Measurements from ENCODE around the gene NDST1. TPM values are rescaled to one million over a fixed set of nuclear protein-coding genes. Genes with fewer than 3 reads are reported as not detected.

The NDST1 gene
- total RNA-seq, 2 experiments from 2014 or later, result 2.9 to 3.3 TPM

DNA sequence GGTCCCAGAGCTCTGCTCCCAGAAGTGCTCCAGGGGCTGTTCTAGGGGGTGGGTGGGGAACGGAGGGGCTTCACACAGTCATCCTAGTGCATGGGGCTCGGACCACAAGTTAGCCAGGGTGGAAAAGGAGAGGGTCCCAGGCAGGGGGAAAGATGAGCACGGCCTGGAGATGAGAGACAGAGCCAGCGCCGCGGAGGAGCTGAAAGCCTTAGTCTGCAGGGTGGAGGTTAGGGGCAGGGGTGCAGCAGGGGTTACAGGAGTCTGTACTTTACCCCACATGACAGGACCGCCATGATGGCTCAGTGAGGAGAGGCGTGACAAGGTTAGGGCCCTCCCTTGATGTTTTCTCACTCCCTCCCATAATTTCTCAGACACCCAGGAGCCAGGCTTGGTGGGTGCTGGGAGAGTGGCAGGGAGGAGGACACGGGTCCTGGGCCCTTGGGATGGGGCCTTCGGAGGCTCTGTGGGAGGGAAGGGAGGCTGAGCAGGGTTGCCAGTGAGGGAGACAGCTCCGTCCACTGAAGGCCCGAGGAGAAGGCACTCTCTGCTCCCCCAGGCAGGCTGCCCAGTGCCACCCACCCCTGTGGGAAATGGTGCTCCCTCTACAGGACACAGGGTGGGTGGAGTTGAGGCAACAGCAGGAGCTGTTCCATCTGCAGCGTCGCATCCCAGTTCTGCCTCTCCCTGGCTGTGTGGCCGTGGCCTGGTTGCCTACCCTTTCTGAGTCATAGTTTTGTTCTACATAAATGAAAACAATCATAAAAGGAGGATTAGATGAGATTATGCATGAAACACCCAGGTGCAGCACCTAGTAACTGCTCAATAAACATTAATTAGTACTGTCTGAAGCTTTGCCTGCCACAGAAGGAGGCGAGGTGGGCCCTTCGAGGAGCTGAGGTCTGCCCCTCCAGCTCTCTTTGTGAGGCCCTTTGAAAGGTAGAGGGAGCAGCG lies 66.2 kb downstream of the NDST1 start:
- TF ChIP-seq, protein P1, sequence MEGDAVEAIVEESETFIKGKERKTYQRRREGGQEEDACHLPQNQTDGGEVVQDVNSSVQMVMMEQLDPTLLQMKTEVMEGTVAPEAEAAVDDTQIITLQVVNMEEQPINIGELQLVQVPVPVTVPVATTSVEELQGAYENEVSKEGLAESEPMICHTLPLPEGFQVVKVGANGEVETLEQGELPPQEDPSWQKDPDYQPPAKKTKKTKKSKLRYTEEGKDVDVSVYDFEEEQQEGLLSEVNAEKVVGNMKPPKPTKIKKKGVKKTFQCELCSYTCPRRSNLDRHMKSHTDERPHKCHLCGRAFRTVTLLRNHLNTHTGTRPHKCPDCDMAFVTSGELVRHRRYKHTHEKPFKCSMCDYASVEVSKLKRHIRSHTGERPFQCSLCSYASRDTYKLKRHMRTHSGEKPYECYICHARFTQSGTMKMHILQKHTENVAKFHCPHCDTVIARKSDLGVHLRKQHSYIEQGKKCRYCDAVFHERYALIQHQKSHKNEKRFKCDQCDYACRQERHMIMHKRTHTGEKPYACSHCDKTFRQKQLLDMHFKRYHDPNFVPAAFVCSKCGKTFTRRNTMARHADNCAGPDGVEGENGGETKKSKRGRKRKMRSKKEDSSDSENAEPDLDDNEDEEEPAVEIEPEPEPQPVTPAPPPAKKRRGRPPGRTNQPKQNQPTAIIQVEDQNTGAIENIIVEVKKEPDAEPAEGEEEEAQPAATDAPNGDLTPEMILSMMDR (IDR thresholded peaks at IDR 0.05), result no peak
- no peak for ATAC-seq
- H3K36me3 Mint-ChIP-seq (ENCODE audit: low read depth), result no peaks in the 10 kb centered on the region
- H3K4me1 Mint-ChIP-seq (ENCODE audit: low read depth), result no peaks in the 10 kb centered on the region
- intact Hi-C loops (cut with micrococcal nuclease), result no loop called here
- H3K27ac Mint-ChIP-seq, result no peak overlapping the region
- H3K27me3 Mint-ChIP-seq, result no peaks in the 10 kb centered on the region
- ChIA-PET POLR2A (no interaction called here), CTCF (interaction anchor here (0.9 to 2.5 kb wide), 2 partner anchors 12 to 13 kb away, joined by 3 to 11 read pairs; no protein-coding TSS in a partner anchor)
- H3K4me3 Mint-ChIP-seq, result no peak overlapping the region
- DNase-seq, result no peak
- H3K9me3 Mint-ChIP-seq, result no peaks in the 10 kb centered on the region

DNA sequence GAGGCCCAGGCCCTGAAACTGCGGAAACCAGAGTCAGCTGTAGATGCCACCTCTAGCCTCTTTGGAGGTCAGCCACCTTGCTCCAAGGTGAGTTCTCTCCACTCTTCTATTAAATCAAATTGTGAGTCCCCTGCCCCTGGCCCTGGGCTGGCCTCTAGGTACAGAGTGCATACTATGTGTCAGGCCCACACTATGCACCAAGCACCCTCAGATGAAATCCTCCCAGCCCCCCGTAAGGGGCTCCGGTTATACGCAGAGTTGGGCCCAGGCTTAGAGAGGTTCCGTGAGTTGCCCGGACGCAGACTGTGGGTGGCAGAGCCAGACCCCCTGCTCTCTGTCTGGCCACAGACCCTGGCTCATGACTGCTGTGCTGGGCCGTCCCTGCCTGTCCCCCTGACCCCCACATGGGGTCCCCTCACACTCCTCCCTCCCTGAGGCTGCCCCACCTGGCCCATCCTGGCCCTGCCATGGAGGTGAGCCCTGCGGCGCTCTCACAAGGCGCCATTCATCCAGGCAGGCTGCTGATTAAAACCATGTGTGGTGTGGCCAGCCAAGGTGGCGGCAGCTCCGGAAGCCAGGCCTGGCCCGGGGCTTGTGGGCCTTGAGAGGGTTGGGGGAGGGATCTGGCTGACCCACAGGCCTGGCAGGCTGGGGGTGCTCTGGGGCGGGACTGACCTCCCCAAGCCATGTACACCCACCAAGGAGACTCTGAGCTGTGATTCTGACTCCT lies 67.1 kb downstream of the NDST1 start:
- CTCF ChIA-PET, result interaction anchor here (0.9 to 2.5 kb wide), 2 partner anchors 11 to 14 kb away, joined by 3 to 11 read pairs; no protein-coding TSS in a partner anchor
- intact Hi-C loops (cut with micrococcal nuclease), result no loop called here
- no peaks in the 10 kb centered on the region for H3K27me3 Mint-ChIP-seq
- no peak for DNase-seq
- TF ChIP-seq, protein P1 (IDR thresholded peaks at IDR 0.05), result no peak
- POLR2A ChIA-PET, result no interaction called here
- no peak overlapping the region for H3K4me3 Mint-ChIP-seq
- H3K27ac Mint-ChIP-seq, result no peak overlapping the region
- ATAC-seq, result no peak
- no peaks in the 10 kb centered on the region for H3K4me1 Mint-ChIP-seq (ENCODE audit: low read depth)
- no peaks in the 10 kb centered on the region for H3K36me3 Mint-ChIP-seq (ENCODE audit: low read depth)
- H3K9me3 Mint-ChIP-seq, result no peaks in the 10 kb centered on the region

DNA sequence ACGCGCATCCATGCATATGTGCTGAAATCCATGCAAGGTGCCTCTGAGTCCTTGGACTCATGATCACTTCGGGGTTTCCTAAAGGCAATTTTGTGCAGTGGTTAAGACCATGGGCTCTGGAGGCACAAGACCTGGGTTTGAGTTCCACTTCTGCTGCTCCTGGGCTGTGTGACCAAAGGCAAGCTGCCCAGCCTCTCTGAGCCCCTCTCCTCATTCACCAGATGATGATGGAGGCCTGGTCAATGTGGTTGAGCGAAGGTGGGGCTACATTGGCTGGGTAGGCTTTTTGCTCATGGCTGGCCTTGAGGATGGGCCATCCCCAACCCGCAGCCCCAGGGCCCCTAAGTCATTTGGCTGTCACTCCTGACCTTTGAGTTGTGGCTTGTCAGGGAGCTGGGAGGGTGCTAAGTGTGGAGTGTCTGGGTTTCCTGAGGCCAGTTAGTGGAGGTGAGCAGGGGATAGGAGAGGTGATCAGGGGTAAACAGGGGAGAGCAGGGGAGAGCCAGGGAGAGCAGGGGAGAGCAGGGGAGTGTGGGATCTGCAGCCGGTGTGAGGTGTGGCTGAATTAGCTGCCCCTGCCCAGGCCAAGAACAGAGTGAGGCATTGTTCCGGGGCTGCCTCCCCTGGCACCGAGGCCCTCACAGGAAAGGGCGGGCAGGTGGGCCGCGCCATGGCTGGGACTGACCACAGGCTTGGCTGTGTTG lies 68.0 kb downstream of the NDST1 start:
- no peaks in the 10 kb centered on the region for H3K4me1 Mint-ChIP-seq (ENCODE audit: low read depth)
- H3K4me3 Mint-ChIP-seq, result no peak overlapping the region
- no peaks in the 10 kb centered on the region for H3K27me3 Mint-ChIP-seq
- POLR2A ChIA-PET, result no interaction called here
- TF ChIP-seq, protein P1 (IDR thresholded peaks at IDR 0.05), result no peak
- CTCF ChIA-PET, result interaction anchor here (1.4 kb wide), 1 partner anchor 271 kb away, joined by 3 read pairs; the partner anchor contains the start of gene IRGM
- DNase-seq (no peak), ATAC-seq (no peak)
- intact Hi-C loops (cut with micrococcal nuclease), result no loop called here
- H3K9me3 Mint-ChIP-seq, result no peaks in the 10 kb centered on the region
- no peak overlapping the region for H3K27ac Mint-ChIP-seq
- no peaks in the 10 kb centered on the region for H3K36me3 Mint-ChIP-seq (ENCODE audit: low read depth)

GRCh38 chr5:150576449-150576949 lies 68.6 kb downstream of the NDST1 start:
- Mint-ChIP-seq H3K36me3 (ENCODE audit: low read depth) (no peaks in the 10 kb centered on the region), H3K27ac (no peak overlapping the region), H3K27me3 (peaks cover under 1% of the 10 kb centered on the region), H3K9me3 (no peaks in the 10 kb centered on the region), H3K4me3 (no peak overlapping the region), H3K4me1 (ENCODE audit: low read depth) (no peaks in the 10 kb centered on the region)
- DNase-seq (no peak), ATAC-seq (no peak)
- CTCF ChIA-PET, result interaction anchor here (0.6 to 1.4 kb wide), 4 partner anchors 14 to 270 kb away, joined by 3 read pairs; partner anchors contain the start of gene IRGM
- TF ChIP-seq, protein P1 (IDR thresholded peaks at IDR 0.05), result no peak
- intact Hi-C loops (cut with micrococcal nuclease), result no loop called here
- POLR2A ChIA-PET, result no interaction called here

All from activated CD8-positive, alpha-beta T cell treated with anti-CD3 and anti-CD28 coated beads for 36 hours (primary cell).